Glomerular visceral epithelial cell (primary cell): ENCODE data around the gene CPXM2.
A peak's percentile ranks its signal among the peaks of the same experiment; 100 is the strongest.

Experiments used
- DNase-seq: peaks from one replicate; pipeline ENCODE4 v3.0.0-alpha.2; 2016; ENCODE audit errors: extremely low spot score

CPXM2 gene

GRCh38 chr10:123891144-123892071, at the start of gene CPXM2:
Gene CPXM2, minus strand, starts transcription at chr10:123891807. Its CDS starts 148 bp downstream, at chr10:123891659.
- no peak for DNase-seq

- no peak for DNase-seq
Observed at GRCh38 chr10:123939591-123939990, 48.0 kb upstream of the CPXM2 start.

DNA sequence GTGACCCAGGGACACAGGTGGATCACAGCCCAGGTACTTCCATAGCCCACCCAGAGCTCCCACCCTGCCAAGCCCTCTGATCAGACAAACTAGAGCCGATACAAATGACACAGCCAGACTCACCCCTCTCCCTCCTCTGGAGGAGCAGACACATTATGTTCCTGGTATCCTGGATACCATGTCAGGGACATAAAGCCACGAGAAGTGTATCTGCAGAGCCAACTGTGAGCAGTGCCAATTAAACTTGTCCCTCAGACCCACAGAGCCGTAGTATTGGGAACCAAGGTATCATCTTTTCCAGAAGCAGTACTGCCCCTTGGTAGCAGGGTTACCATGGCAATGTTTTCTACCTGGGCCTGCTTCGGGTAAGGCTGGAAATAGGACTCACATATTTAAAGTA, 47.3 kb upstream of the CPXM2 start:
- DNase-seq = no peak

GRCh38 chr10:123936426-123936825, 44.8 kb upstream of the CPXM2 start:
- DNase-seq = no peak

DNA sequence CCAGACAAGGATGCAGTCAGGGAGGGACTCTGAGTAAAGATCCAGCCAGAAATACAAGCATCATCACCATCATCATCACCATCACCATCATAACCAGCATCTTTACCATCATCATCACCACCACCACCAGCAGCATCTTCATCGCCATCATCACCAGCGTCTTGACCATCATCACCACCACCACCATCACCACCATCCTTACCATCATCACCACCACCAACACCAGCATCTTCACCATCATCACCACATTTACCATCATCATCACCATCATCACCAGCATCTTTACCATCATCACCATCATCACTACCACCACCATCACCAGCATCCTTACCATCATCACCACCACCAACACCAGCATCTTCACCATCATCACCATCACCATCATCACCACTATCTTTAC, 44.1 kb upstream of the CPXM2 start:
- no peak for DNase-seq

DNA sequence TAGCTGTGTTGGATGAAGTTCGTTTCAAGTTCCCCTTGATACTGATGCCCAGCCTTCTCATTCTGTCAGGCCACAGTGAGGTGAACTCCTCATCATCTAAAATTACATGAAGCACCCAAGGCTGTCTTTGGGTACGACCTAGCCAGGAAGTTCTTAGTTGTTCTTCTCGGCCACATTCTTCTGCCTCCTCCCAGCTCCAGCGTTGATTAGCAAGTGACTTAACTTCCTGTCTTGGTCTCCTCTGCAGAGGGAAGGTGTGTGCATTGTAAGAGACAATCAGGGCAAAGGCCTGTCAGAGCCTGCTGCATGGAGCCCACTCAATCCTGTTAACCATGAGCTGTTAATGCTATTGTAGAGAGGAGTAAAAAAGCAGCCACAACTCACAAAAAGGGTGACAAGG, 43.2 kb upstream of the CPXM2 start:
- no peak for DNase-seq

GRCh38 chr10:123930340-123931001, 38.9 kb upstream of the CPXM2 start:
- DNase-seq = no peak

DNA sequence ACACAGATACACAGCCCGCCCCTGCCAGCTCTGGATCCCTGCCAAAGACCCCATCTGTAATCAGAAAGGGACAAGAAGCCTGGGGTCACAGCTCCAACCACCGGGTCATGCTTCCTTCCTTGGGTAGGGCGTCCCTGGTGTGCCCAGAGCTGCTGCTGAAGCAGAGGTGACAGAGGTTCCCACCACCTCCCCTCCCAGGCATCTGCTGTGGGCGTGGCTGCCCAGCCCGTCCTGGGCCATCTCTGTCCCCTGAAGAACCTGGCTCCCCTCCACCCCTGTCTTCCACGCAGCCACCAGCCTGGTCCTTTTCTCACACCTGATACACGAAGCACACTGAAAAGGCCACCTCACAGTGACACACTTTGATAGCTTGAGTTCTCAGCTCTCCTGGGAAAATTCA, 38.2 kb upstream of the CPXM2 start:
- no peak for DNase-seq

GRCh38 chr10:123928427-123928826, 36.8 kb upstream of the CPXM2 start:
- no peak for DNase-seq

GRCh38 chr10:123926401-123927264, 35.0 kb upstream of the CPXM2 start:
- DNase-seq = peak; percentile 9

- no peak for DNase-seq
Observed at GRCh38 chr10:123922126-123922525, 30.5 kb upstream of the CPXM2 start.

GRCh38 chr10:123916775-123917174, 25.2 kb upstream of the CPXM2 start:
- no peak for DNase-seq

GRCh38 chr10:123913688-123914268, 22.2 kb upstream of the CPXM2 start:
- DNase-seq = no peak

- no peak for DNase-seq
Observed at GRCh38 chr10:123912871-123913270, 21.3 kb upstream of the CPXM2 start.

GRCh38 chr10:123912466-123912865, 20.9 kb upstream of the CPXM2 start:
- DNase-seq = no peak

DNA sequence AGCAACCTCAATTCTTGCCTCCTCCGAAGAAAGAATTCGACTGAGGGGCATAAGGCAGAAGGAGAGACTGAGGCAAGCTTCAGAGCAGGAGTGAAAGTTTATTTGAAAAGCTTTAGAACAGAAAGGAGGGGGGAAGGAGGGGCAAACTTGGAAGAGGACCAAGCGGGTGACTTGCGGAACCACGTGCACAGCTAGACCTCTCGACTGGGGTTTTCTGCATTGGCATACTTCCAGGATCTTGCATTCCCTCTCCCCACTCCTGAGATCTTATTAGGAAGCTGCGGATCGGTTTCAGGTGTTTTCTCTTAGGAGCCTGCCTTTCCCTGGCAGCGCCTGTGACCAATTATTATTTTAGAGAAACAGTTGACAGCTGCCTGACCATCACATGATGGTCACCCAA, 20.3 kb upstream of the CPXM2 start:
- DNase-seq = no peak

GRCh38 chr10:123909866-123910265, 18.3 kb upstream of the CPXM2 start:
- no peak for DNase-seq

DNA sequence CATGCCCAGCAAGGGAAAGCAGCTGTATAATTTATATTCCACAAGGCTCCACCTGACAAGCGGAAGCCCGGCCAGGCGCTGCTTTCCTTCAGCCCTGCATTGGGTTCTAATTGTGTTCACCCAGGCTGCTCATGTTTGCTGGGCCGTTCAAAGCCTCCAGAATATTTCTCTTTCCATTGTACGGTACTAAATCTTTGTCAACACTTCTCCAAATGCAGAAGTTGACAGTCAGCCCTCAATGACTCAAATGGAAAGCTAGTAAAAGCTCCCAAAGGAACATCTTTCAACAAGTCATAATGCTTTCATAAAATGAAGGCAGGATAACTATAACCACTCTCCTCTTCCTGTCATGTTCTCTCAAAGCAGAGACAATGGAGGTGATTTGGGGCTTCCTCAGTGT, 17.8 kb upstream of the CPXM2 start:
- no peak for DNase-seq

DNA sequence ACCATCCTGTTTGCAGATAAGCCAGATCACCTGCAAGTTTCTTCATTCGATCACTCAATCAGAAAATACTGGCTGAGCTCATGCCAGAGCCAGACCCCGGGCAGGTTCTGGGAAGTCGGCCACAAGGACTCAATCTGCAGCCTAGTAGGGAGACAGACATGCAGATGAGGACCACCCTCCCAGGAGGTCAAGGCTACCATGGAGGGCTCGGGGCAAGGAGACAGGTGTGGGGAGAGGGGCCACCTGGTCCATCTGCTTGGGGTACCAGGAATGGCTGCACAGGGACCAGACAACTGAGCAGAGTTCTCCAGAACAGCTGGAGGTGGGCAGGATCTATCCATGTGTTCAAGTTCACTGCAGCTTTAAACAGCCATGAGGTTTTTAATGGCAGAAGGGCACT, 16.8 kb upstream of the CPXM2 start:
- no peak for DNase-seq

- no peak for DNase-seq
Observed at GRCh38 chr10:123906884-123907652, 15.5 kb upstream of the CPXM2 start.

- DNase-seq = no peak
Observed at GRCh38 chr10:123906296-123906695, 14.7 kb upstream of the CPXM2 start.
